H1 (cell line): ENCODE data around the gene ADCY3. TPM values are rescaled to one million over a fixed set of nuclear protein-coding genes. Genes with fewer than 3 reads are reported as not detected.

ENCODE experiments used
- CHD1 ChIP-seq: IDR thresholded peaks from 2 replicates; pipeline ENCODE4 v1.6.1; 2012; ENCODE audit warnings: low read depth, low read length, improper control_type of control experiment
- CHD2 ChIP-seq: IDR thresholded peaks from 2 replicates; pipeline ENCODE4 v1.6.1; 2012; ENCODE audit warnings: low read length, improper control_type of control experiment
- FOSL1 ChIP-seq: IDR thresholded peaks from 2 replicates; pipeline ENCODE4 v1.6.1; 2011; ENCODE audit warnings: mild to moderate bottlenecking, low read depth, low read length, moderate library complexity; ENCODE audit not compliant: insufficient read depth
- GABPA ChIP-seq: IDR thresholded peaks from 2 replicates; pipeline ENCODE4 v1.6.1; 2011; ENCODE audit warnings: mild to moderate bottlenecking, low read length, moderate library complexity, borderline replicate concordance; ENCODE audit not compliant: insufficient read depth
- HDAC2 ChIP-seq, 2 experiments: fragments of 300-600 bp in 1 of 2; sonication (generic) in 1 of 2; IDR thresholded peaks; 2 replicates each; pipeline ENCODE4 v1.6.1; 2011 to 2012; ENCODE audit warnings: low read depth in 2 of 2, low read length in 2 of 2, mild to moderate bottlenecking in 2 of 2, moderate library complexity in 2 of 2, borderline replicate concordance in 1 of 2, inconsistent platforms in 1 of 2
- JUN ChIP-seq: IDR thresholded peaks from 2 replicates; pipeline ENCODE4 v1.6.1; 2011; ENCODE audit warnings: low read depth, mild to moderate bottlenecking, improper control_type of control experiment, low read length
- KDM5A ChIP-seq: fragments of 200-600 bp; IDR thresholded peaks from 2 replicates; pipeline ENCODE4 v1.7.1; 2012; ENCODE audit warnings: mild to moderate bottlenecking, low read length, inconsistent platforms, mixed read lengths
- MAFK ChIP-seq: IDR thresholded peaks from 2 replicates; pipeline ENCODE4 v1.6.1; 2012; ENCODE audit warnings: low read depth, mild to moderate bottlenecking, improper control_type of control experiment, low read length
- PHF8 ChIP-seq: fragments of 200-600 bp; sonication (generic); conservative IDR thresholded peaks from 2 replicates; pipeline ENCODE4 v1.7.1; 2012; ENCODE audit warnings: low read depth, mild to moderate bottlenecking, inconsistent platforms, low read length, moderate library complexity
- POU5F1 ChIP-seq: IDR thresholded peaks from 2 replicates; pipeline ENCODE4 v1.6.1; 2011; ENCODE audit warnings: low read depth, mild to moderate bottlenecking, low read length, moderate library complexity
- RAD21 ChIP-seq, 2 experiments: IDR thresholded peaks in 1 of 2; conservative IDR thresholded peaks in 1 of 2; 2 replicates each; pipeline ENCODE4 v1.6.1; 2011; ENCODE audit warnings: low read depth in 2 of 2, low read length in 2 of 2, improper control_type of control experiment in 1 of 2, inconsistent platforms in 1 of 2, mild to moderate bottlenecking in 1 of 2, moderate library complexity in 1 of 2
- RBBP5 ChIP-seq: IDR thresholded peaks from 2 replicates; pipeline ENCODE4 v1.7.1; 2012; ENCODE audit warnings: low read depth, mild to moderate bottlenecking, inconsistent platforms, low read length, moderate library complexity, borderline replicate concordance
- SIX5 ChIP-seq: IDR thresholded peaks from 2 replicates; pipeline ENCODE4 v1.6.1; 2011; ENCODE audit warnings: mild to moderate bottlenecking, low read depth, low read length
- SUZ12 ChIP-seq: fragments of 200-600 bp; sonication (generic); IDR thresholded peaks from 2 replicates; pipeline ENCODE4 v1.6.1; 2012; ENCODE audit warnings: mild to moderate bottlenecking, inconsistent platforms, low read length, moderate library complexity, mixed read lengths
- polyA plus RNA-seq, 7 experiments: library from polyadenylated mRNA; depleted of rRNA in 3 of 7; stranded (reverse) in 5 of 7; unstranded in 2 of 7; fragments of >200 nt in 5 of 7; fragments of 200-250 nt in 2 of 7; gene quantifications; 1 replicate in 5 of 7; 2 replicates in 1 of 7; 4 replicates in 1 of 7; pipeline versions ENCODE4 v1.2.1 to v1.2.3, GENCODE V29; 2011 to 2013; ENCODE audit warnings: missing spikeins in 2 of 7, mixed read lengths in 2 of 7
- total RNA-seq: library from RNA; stranded (reverse); fragmentation: NEBNext Ultra II Directional; extraction: Animal tissue kit (Norgen Biotek cat#: 25700); gene quantifications from 2 replicates; pipeline ENCODE4 v1.2.1, GENCODE V29; 2021

ADCY3 gene
- total and polyA plus RNA-seq, 2 of the 8 experiments (the other 6 are each of a cell fraction or from before 2014, with no cell fraction given), result 45.1 to 52.9 TPM

DNA sequence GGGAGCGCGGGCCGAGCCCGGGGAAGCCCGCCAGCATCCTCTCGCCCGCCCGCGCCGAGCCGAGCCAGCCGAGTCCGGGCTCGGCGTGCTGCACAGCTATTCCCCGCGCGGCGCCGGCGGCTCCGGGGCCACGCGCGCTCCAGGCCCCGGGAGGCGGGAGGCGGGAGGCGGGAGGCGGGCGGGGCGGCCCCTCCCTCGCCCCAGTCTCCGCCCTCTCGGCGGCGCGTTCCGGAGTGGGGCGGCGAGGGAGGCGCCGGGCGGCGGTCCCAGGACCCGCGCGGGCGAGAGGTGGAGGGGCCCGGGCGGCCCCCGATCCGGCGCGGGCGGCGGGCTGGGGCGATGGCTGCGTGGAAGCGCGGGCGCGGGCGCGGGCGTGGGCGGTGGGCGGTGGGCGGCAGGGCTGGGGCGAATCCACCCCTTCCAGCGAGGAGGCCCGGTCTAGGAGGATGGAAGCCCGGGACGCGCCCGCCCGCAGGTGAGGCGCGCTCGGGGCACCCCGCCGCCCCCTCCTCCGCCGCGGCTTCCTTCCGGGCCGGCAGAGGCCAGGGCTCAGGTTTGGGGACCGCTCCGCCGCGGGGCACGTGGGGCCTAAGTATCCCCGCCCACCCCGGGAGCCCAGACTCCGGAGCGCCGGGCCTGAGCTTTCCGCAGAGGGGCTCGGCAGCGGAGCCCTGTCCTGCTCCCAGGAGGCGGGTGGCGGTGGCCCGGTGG lies at the start of gene ADCY3 (continued):
- TF ChIP-seq GABPA (no peak), POU5F1 (no peak), MAFK (no peak), FOSL1 (no peak), JUN (no peak), RAD21 (IDR thresholded peaks at IDR 0.05 in 1 of 2, conservative IDR thresholded peaks at IDR 0.05 in 1 of 2; ENCODE audit: low read depth in 2 of 2, low read length in 2 of 2) (no peak), KDM5A (no peak), SUZ12 (0 out of 2 replicates have a peak, but pooled peaks have one; percentile 12), HDAC2 (IDR thresholded peaks at IDR 0.05; ENCODE audit: borderline replicate concordance in 1 of 2, low read depth in 2 of 2, low read length in 2 of 2) (no peak), PHF8 (peak; percentile 34; the same call in 1 of the 2 replicates), SIX5 (no peak), CHD1 (no peak), CHD2 (no peak), RBBP5 (0 out of 2 replicates have a peak, but pooled peaks have one; percentile 33)
